Cardiac fibroblast (primary cell): Measurements from ENCODE around the gene INSC.
"Not testable (repeated sequence)": the region's sequence is repeated elsewhere in the genome, so short reads cannot be mapped to it uniquely, and the experiment has no call there.

Source experiments
- DNase-seq, 2 donors: peaks; one replicate each; pipeline versions ENCODE4 v3.0.0 to v3.0.0-alpha.2; 2010; ENCODE audit warnings: low read depth in 2 of 2
- H3K4me3 ChIP-seq, 2 donors: replicated peaks in 1 of 2; 1 replicate in 1 of 2; 2 replicates in 1 of 2; pipeline ENCODE4 v1.5.1; 2011; ENCODE audit warnings: low read depth in 2 of 2, low read length in 2 of 2, mild to moderate bottlenecking in 2 of 2, moderate library complexity in 1 of 2
- TF ChIP-seq, protein P1 (sequence below): IDR thresholded peaks from one replicate; pipeline ENCODE4 v1.5.1; 2011; ENCODE audit warnings: low read depth, mild to moderate bottlenecking, low read length, inconsistent platforms

The INSC gene, protein sequence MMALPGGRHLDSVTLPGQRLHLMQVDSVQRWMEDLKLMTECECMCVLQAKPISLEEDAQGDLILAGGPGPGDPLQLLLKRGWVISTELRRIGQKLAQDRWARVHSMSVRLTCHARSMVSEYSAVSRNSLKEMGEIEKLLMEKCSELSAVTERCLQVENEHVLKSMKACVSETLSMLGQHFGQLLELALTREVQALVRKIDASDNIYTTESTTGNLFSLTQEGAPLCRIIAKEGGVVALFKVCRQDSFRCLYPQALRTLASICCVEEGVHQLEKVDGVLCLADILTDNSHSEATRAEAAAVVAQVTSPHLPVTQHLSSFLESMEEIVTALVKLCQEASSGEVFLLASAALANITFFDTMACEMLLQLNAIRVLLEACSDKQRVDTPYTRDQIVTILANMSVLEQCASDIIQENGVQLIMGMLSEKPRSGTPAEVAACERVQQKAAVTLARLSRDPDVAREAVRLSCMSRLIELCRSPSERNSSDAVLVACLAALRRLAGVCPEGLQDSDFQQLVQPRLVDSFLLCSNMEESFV

DNA sequence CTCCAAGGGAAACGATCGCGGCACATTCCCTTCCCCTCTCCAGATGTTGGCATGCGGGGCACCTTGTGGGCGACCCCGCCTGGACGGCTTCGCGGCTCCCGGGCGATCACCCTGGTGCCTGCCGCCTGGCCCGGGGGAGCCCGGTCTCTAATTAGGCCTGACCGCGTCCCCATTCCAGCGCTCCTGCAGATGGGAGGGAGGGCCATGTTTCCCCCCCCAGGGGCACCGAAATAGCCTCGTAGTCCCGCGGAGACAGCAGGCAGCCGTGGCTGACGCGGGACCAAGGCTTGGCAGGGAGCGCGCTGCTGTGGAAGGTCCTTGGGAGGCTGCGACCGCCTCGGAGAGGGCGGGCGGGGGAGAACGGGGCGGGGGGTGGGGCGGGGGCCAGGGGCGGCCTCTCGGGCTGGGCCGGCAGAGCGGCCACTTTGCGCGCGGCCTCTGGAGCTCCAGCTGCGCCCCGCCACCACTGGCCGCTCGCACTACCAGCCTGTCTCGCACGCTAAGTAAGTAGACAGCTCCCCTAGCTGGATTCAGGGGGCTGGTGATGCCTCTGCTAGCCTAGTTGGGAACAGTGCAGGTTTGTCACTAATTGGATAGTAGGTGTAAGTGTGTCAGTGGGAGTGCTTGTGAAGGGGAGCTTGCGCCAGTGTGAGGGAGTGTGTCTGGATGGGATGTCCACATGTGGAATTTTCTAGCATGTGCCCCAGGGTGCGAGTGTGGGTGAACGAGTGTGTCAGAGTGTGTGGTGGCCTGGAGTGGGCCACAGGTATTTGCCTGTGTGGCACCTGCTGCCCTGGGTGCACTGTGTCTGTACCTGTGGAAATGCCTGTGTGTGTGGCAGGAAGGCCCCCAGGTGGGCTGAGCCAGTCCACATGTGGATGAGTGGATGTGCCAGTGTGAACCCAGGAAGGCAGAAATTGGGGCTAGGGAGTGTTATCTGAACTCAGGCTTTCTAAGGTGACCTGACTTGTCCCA lies at the start of gene INSC:
Gene INSC, plus strand, starts transcription at position 423 of the 975 bp plus-strand sequence. CDS start 34,252 bp downstream, outside the sequence.
- DNase-seq: peak in 1 of 2 donors; percentile 15
- TF ChIP-seq, protein P1, sequence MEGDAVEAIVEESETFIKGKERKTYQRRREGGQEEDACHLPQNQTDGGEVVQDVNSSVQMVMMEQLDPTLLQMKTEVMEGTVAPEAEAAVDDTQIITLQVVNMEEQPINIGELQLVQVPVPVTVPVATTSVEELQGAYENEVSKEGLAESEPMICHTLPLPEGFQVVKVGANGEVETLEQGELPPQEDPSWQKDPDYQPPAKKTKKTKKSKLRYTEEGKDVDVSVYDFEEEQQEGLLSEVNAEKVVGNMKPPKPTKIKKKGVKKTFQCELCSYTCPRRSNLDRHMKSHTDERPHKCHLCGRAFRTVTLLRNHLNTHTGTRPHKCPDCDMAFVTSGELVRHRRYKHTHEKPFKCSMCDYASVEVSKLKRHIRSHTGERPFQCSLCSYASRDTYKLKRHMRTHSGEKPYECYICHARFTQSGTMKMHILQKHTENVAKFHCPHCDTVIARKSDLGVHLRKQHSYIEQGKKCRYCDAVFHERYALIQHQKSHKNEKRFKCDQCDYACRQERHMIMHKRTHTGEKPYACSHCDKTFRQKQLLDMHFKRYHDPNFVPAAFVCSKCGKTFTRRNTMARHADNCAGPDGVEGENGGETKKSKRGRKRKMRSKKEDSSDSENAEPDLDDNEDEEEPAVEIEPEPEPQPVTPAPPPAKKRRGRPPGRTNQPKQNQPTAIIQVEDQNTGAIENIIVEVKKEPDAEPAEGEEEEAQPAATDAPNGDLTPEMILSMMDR: no peak
- peak within 1 kb of the TSS; percentile 44 to 47 for H3K4me3 ChIP-seq

DNA sequence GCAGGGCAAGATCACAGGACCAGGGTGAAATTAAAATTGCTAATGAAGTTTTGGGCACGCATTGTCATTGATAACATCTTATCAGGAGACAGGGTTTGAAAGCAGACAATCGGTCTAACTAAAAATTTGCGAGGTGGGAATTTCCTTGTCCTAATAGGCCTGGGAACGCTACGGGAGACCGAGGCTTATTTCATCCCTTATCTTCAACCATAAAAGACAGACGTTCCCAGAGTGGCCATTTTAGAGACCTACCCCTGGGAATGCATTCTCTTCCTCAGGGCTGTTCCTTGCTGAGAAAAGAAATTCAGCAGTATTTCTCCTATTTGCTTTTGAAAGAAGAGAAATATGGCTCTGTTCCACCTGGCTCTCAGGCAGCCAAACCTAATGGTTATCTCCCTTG lies 45.0 kb upstream of the INSC start:
- DNase-seq, H3K4me3 ChIP-seq: not testable (repeated sequence)

DNA sequence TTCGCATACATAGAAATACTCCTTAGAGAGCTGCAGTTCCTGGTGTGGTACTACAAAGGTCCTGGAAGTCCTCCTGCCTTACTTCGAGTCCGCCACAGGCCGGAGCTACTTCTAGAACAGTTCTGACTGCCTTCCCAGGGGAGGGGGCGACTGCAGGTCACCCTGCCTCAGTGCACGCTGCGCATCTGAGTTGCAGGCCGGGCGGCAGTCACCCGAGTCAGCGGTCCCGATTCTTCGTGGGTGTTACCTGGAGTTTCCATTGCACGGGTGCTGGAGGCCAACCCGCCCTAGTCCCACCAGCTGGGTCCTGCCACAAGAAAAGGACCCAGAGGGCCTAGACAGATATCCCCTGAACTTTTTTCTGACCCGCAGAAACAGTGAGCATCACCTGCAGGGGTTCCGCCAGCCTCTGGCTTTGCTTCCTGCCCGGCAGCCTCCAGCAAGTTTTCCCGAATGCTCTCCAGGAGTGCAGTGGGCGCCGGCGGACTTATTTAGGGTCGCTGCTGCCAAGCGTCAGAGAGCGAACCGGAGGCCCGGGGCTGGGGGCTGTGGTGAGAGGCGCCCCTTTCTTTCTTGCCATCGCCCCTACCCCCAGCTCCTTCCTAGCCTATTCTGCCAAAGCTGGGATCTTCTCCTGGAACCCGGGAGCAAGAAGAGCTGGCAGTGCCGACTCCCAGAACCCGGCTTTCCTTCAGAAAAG lies 43.0 kb upstream of the INSC start:
- TF ChIP-seq, protein P1: no peak
- DNase-seq: no peak
- no peak overlapping the region for H3K4me3 ChIP-seq

DNA sequence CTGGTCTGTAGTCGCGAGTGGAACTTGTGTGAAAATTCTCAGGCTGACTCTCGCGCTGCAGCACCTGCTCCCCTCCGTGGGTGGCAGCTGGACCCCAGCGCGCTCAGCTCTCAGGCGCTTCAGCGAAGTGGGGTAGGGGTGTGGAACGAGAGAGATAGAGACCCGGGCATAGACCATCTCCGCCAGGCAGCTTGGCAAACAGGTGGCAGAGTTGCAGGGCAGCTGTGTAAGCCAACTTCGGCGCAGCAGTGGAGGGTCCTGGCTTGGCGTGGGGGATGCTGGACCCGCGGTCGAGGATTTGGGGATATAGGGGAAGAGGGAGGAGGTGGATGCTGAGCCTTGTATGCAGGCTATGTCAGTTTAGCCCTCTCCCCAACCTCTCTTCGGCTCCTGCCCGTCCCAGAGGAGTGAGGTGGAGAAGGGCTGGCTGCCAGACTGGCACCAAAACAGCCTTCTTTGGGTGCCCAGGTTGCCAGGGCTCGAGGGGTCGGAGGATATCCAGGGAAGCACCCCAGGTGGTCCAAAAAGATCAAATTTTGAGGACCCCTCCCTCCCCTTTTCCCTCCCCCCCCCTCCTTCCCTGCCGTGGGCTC lies 42.1 kb upstream of the INSC start:
- no peak overlapping the region for H3K4me3 ChIP-seq
- TF ChIP-seq, protein P1: no peak
- DNase-seq: no peak

DNA sequence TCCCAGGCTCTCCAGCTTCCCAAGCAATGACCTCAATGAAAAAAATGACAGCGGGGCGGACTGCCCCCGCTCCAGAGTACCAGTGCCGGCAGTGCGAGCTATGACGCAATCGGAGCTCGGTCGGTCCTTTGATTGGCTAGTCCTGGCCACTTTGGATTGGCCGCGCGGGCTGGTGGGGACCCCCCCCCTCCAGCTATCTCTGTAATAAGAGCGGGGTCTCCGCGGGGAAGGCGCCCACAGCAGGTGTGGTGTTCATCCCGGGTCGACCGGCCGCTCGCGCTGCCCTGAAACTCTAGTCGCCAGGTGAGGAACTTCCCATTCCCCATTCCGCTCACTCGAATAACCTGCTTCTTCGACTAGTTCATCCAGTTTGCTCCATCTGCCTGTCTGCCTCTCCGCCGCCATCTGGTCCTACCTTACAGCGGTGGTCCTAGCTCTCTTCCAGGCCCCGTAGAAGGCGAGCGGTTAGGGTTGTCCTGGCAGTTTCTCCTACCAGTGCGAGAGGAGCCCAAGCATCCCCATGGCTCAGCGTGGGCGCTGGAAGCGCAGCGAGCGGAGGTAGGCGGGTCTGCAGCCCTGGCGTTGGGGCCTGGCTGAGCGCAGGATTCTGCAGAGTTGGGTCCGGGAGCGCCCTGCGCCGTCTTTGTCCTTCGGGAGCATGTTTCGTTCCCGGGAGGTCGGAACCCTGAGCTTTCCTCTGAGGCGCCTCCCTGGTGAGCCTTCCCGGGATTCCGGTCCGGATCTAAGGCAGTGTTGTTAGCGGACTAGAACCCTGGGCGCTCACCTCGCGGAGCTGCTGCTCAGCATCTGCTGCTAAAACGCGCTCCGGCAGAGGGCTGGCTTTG lies 41.1 kb upstream of the INSC start, which contains the start of gene CALCB:
Gene CALCB, plus strand, starts transcription at position 233 of the 845 bp plus-strand sequence. CDS start 1,126 bp downstream, outside the sequence.
- H3K4me3 ChIP-seq: peak within 1 kb of the TSS; percentile 21 to 22
- TF ChIP-seq, protein P1: no peak
- DNase-seq: peak; percentile 8 to 16
